H9 (cell line): ENCODE results near the gene BICD1. TPM values are rescaled to one million over a fixed set of nuclear protein-coding genes. Genes with fewer than 3 reads are reported as not detected.

Experiments used
- DNase-seq: peaks from one replicate; pipeline ENCODE4 v3.0.0-alpha.2; 2017
- H2AFZ ChIP-seq: one replicate; pipeline ENCODE4 v1.6.1; 2013; ENCODE audit warnings: mild to moderate bottlenecking, low read length, control low read depth, moderate library complexity
- H2AK5ac ChIP-seq: 2 replicates; pipeline ENCODE4 v1.6.1; 2013; ENCODE audit warnings: low read length, control low read depth, mixed read lengths; ENCODE audit not compliant: insufficient read length
- H2BK120ac ChIP-seq: one replicate; pipeline ENCODE4 v1.6.1; 2013; ENCODE audit warnings: low read depth, mild to moderate bottlenecking, low read length, control low read depth, inconsistent platforms; ENCODE audit not compliant: poor library complexity, severe bottlenecking
- H2BK12ac ChIP-seq: 2 replicates; pipeline ENCODE4 v1.6.1; 2013; ENCODE audit warnings: low read length, control low read depth, mixed read lengths, low read depth; ENCODE audit not compliant: insufficient read length
- H2BK15ac ChIP-seq: 2 replicates; pipeline ENCODE4 v1.6.1; 2013; ENCODE audit warnings: low read depth, low read length, control low read depth
- H2BK20ac ChIP-seq: one replicate; pipeline ENCODE4 v1.6.1; 2013; ENCODE audit warnings: low read depth, mild to moderate bottlenecking, low read length, control low read depth, inconsistent platforms; ENCODE audit not compliant: poor library complexity, severe bottlenecking
- H2BK5ac ChIP-seq: 2 replicates; pipeline ENCODE4 v1.6.1; 2013; ENCODE audit warnings: low read length, control low read depth, mixed read lengths; ENCODE audit not compliant: insufficient read length
- H3K14ac ChIP-seq: 2 replicates; pipeline ENCODE4 v1.6.1; 2013; ENCODE audit warnings: low read length, control low read depth; ENCODE audit not compliant: insufficient read depth
- H3K18ac ChIP-seq: 2 replicates; pipeline ENCODE4 v1.6.1; 2013; ENCODE audit warnings: low read depth, mild to moderate bottlenecking, mixed read lengths, low read length, control low read depth; ENCODE audit not compliant: insufficient read length
- H3K23ac ChIP-seq: 2 replicates; pipeline ENCODE4 v1.6.1; 2013; ENCODE audit warnings: low read length, control low read depth, mixed read lengths, low read depth; ENCODE audit not compliant: insufficient read length
- H3K23me2 ChIP-seq: 2 replicates; pipeline ENCODE4 v1.6.1; 2013; ENCODE audit warnings: low read depth, mild to moderate bottlenecking, mixed read lengths, low read length, control low read depth; ENCODE audit not compliant: insufficient read length, poor library complexity, severe bottlenecking
- H3K27ac ChIP-seq: 2 replicates; pipeline ENCODE4 v1.5.1; 2013; ENCODE audit warnings: low read length, control low read depth, mixed read lengths, low read depth; ENCODE audit not compliant: insufficient read length
- H3K27me3 ChIP-seq: 2 replicates; pipeline ENCODE4 v1.6.1; 2013; ENCODE audit warnings: low read length, control low read depth, inconsistent platforms; ENCODE audit not compliant: insufficient read depth
- H3K4ac ChIP-seq: 2 replicates; pipeline ENCODE4 v1.6.1; 2013; ENCODE audit warnings: low read depth, mild to moderate bottlenecking, control low read depth, inconsistent platforms, low read length, moderate library complexity
- H3K4me1 ChIP-seq: 2 replicates; pipeline ENCODE4 v1.6.1; 2013; ENCODE audit warnings: low read length, control low read depth, inconsistent platforms; ENCODE audit not compliant: insufficient read depth
- H3K4me2 ChIP-seq: 2 replicates; pipeline ENCODE4 v1.6.1; 2013; ENCODE audit warnings: low read length, control low read depth, mixed read lengths; ENCODE audit not compliant: insufficient read length, insufficient read depth
- H3K56ac ChIP-seq: 2 replicates; pipeline ENCODE4 v1.6.1; 2013; ENCODE audit warnings: low read depth, mild to moderate bottlenecking, mixed read lengths, low read length, control low read depth; ENCODE audit not compliant: insufficient read length
- H3K79me1 ChIP-seq: 2 replicates; pipeline ENCODE4 v1.6.1; 2013; ENCODE audit warnings: low read depth, mild to moderate bottlenecking, moderate library complexity, low read length, control low read depth, inconsistent platforms; ENCODE audit not compliant: insufficient read depth, poor library complexity, severe bottlenecking
- H3K79me2 ChIP-seq: 2 replicates; pipeline ENCODE4 v1.6.1; 2013; ENCODE audit warnings: low read length, control low read depth, inconsistent platforms; ENCODE audit not compliant: insufficient read depth
- H3K9ac ChIP-seq: 2 replicates; pipeline ENCODE4 v1.6.1; 2013; ENCODE audit warnings: low read length, control low read depth, mixed read lengths; ENCODE audit not compliant: insufficient read length; ENCODE audit errors: extremely low read depth
- H3K9me3 ChIP-seq: one replicate; pipeline ENCODE4 v1.6.1; 2013; ENCODE audit warnings: low read depth, low read length, inconsistent platforms; ENCODE audit not compliant: control insufficient read depth
- H3T11ph ChIP-seq: one replicate; pipeline ENCODE4 v1.6.1; 2013; ENCODE audit warnings: mild to moderate bottlenecking, low read length, control low read depth, inconsistent platforms
- H4K20me1 ChIP-seq: one replicate; pipeline ENCODE4 v1.6.1; 2013; ENCODE audit not compliant: control insufficient read depth, insufficient read length, insufficient read depth
- H4K5ac ChIP-seq: 2 replicates; pipeline ENCODE4 v1.6.1; 2013; ENCODE audit warnings: low read depth, mild to moderate bottlenecking, mixed read lengths, low read length, control low read depth; ENCODE audit not compliant: insufficient read length
- H4K8ac ChIP-seq: replicated peaks from 2 replicates; pipeline ENCODE4 v1.6.1; 2013; ENCODE audit warnings: low read length, control low read depth, mixed read lengths, low read depth; ENCODE audit not compliant: insufficient read length
- H4K91ac ChIP-seq: 2 replicates; pipeline ENCODE4 v1.6.1; 2013; ENCODE audit warnings: low read depth, mild to moderate bottlenecking, moderate library complexity, mixed read lengths, low read length, control low read depth; ENCODE audit not compliant: insufficient read length
- H3K27ac Mint-ChIP-seq, 3 experiments: 2 replicates in 2 of 3; 3 replicates in 1 of 3; pipeline ENCODE4 v1.8.0; 2020 to 2021; ENCODE audit warnings: mixed read lengths in 3 of 3, mild to moderate bottlenecking in 1 of 3, moderate library complexity in 1 of 3
- H3K27me3 Mint-ChIP-seq: 2 replicates; pipeline ENCODE4 v1.8.0; 2021; ENCODE audit warnings: low read depth, mild to moderate bottlenecking, moderate library complexity, mixed read lengths
- H3K36me3 Mint-ChIP-seq, 3 experiments: 2 replicates in 2 of 3; 3 replicates in 1 of 3; pipeline ENCODE4 v1.8.0; 2020 to 2021; ENCODE audit warnings: low read depth in 3 of 3, mixed read lengths in 3 of 3; ENCODE audit not compliant: insufficient read depth in 1 of 3
- H3K4me1 Mint-ChIP-seq, 2 experiments: 2 replicates each; pipeline ENCODE4 v1.8.0; 2020; ENCODE audit warnings: mixed read lengths in 2 of 2
- H3K4me3 Mint-ChIP-seq, 2 experiments: 2 replicates in 1 of 2; 3 replicates in 1 of 2; pipeline ENCODE4 v1.8.0; 2020 to 2021; ENCODE audit warnings: mild to moderate bottlenecking in 2 of 2, mixed read lengths in 2 of 2, moderate library complexity in 1 of 2
- H3K9me3 Mint-ChIP-seq, 2 experiments: 2 replicates in 1 of 2; 3 replicates in 1 of 2; pipeline ENCODE4 v1.8.0; 2020; ENCODE audit warnings: mild to moderate bottlenecking in 2 of 2, mixed read lengths in 2 of 2, moderate library complexity in 1 of 2
- WGBS: extraction: QIAGEN DNeasy Blood & Tissue Kit; methylation state at CpG from one replicate; pipeline ENCODE4 v1.1.7; 2013; ENCODE audit warnings: missing lambda C conversion rate, low lambda C conversion rate, mixed read lengths; ENCODE audit not compliant: insufficient read length; ENCODE audit errors: extremely low coverage; 5-methylcytosine and 5-hydroxymethylcytosine counted together
- total RNA-seq: library from RNA; stranded (reverse); gene quantifications from 2 replicates; pipeline ENCODE4 v1.2.1, GENCODE V29; 2021
- TF ChIP-seq, protein P1 (sequence below): fragments of 200-600 bp; sonication (generic); conservative IDR thresholded peaks from 3 replicates; pipeline ENCODE4 v1.8.0; 2021; ENCODE audit warnings: antibody characterized with exemption, mild to moderate bottlenecking

BICD1 gene
- total RNA-seq, 1 experiment from 2014 or later: 134 TPM

DNA sequence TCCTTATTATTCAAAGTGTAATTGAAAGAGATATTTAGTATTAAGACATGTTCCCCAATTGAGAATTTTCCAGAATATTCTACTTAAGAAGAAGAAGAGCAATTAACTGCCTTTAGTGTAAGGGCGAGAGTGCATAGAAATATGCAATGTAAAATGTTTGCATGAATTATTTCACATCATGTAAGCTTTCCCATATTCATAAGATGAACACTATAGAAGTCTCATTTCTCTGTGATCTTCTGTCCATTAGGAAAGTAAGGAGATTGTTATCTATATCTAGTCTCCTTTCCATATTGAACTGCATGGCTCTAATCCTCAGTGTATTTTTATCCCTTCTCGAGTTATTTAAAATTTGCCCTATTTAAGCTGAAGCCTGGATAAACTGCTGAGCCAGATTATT lies 275.6 kb downstream of the BICD1 start:
- no peak overlapping the region for H3K4me2 ChIP-seq
- no peaks in the 10 kb centered on the region for H3K79me2 ChIP-seq
- Mint-ChIP-seq H3K36me3 (no peaks in the 10 kb centered on the region), H3K27me3 (no peaks in the 10 kb centered on the region), H3K9me3 (no peaks in the 10 kb centered on the region), H3K4me3 (no peak overlapping the region), H3K4me1 (peaks cover 11 to 14% of the 10 kb centered on the region in 2 experiments), H3K27ac (no peak overlapping the region)
- H3T11ph ChIP-seq: no peak overlapping the region
- no peaks in the 10 kb centered on the region for H4K20me1 ChIP-seq
- no peaks in the 10 kb centered on the region for H3K9me3 ChIP-seq
- H2BK5ac ChIP-seq: no peak overlapping the region
- H2BK12ac ChIP-seq: no peak overlapping the region
- H3K79me1 ChIP-seq: no peaks in the 10 kb centered on the region
- no peak overlapping the region for H2BK15ac ChIP-seq
- no peak overlapping the region for H2AK5ac ChIP-seq
- H3K27me3 ChIP-seq: no peaks in the 10 kb centered on the region
- H4K5ac ChIP-seq: no peak overlapping the region
- no peak overlapping the region for H3K14ac ChIP-seq
- H3K4ac ChIP-seq: no peak overlapping the region
- no peak overlapping the region for H3K27ac ChIP-seq
- no peak overlapping the region for H4K91ac ChIP-seq
- peaks cover 3% of the 10 kb centered on the region; the same call in 1 of the 2 replicates for H3K4me1 ChIP-seq
- no peak overlapping the region for H4K8ac ChIP-seq
- WGBS: no CpG with 5 or more reads among the region's 2 CpGs
- no peak overlapping the region for H2AFZ ChIP-seq
- no peak overlapping the region for H2BK20ac ChIP-seq
- no peak for DNase-seq
- no peak overlapping the region for H3K23ac ChIP-seq
- TF ChIP-seq, protein P1, sequence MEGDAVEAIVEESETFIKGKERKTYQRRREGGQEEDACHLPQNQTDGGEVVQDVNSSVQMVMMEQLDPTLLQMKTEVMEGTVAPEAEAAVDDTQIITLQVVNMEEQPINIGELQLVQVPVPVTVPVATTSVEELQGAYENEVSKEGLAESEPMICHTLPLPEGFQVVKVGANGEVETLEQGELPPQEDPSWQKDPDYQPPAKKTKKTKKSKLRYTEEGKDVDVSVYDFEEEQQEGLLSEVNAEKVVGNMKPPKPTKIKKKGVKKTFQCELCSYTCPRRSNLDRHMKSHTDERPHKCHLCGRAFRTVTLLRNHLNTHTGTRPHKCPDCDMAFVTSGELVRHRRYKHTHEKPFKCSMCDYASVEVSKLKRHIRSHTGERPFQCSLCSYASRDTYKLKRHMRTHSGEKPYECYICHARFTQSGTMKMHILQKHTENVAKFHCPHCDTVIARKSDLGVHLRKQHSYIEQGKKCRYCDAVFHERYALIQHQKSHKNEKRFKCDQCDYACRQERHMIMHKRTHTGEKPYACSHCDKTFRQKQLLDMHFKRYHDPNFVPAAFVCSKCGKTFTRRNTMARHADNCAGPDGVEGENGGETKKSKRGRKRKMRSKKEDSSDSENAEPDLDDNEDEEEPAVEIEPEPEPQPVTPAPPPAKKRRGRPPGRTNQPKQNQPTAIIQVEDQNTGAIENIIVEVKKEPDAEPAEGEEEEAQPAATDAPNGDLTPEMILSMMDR: no peak
- no peaks in the 10 kb centered on the region for H3K23me2 ChIP-seq
- H2BK120ac ChIP-seq: no peak overlapping the region
- H3K9ac ChIP-seq: no peak overlapping the region
- H3K56ac ChIP-seq: no peak overlapping the region
- H3K18ac ChIP-seq: no peak overlapping the region
